HG03521 (cell line): ENCODE measurements around the gene PLXNB1.
"Not testable (repeated sequence)": the region's sequence is repeated elsewhere in the genome, so short reads cannot be mapped to it uniquely, and the experiment has no call there.

ENCODE experiments used
- ATAC-seq: cut with Tn5 transposase; IDR thresholded peaks from one replicate; pipeline ENCODE4 v1.9.1; 2021; ENCODE audit warnings: mild to moderate bottlenecking, moderate library complexity; ENCODE audit not compliant: unreplicated experiment

PLXNB1 gene

GRCh38 chr3:48465531-48466378 lies 35.9 kb upstream of the PLXNB1 start:
- peak; percentile 86 for ATAC-seq

- no peak for ATAC-seq
These were observed 35.3 kb upstream of the PLXNB1 start for GRCh38 chr3:48465237-48465530.

- ATAC-seq = no peak
These were observed 34.9 kb upstream of the PLXNB1 start for GRCh38 chr3:48464713-48465221.

- no peak for ATAC-seq
These were observed 33.8 kb upstream of the PLXNB1 start for GRCh38 chr3:48463703-48464102.

- not testable (repeated sequence) for ATAC-seq
These were observed 31.9 kb upstream of the PLXNB1 start for GRCh38 chr3:48461767-48462166.

GRCh38 chr3:48460517-48460902 lies 30.6 kb upstream of the PLXNB1 start:
- no peak for ATAC-seq

- no peak for ATAC-seq
These were observed 30.1 kb upstream of the PLXNB1 start for GRCh38 chr3:48459773-48460516.

GRCh38 chr3:48459331-48459730 lies 29.4 kb upstream of the PLXNB1 start:
- no peak for ATAC-seq

GRCh38 chr3:48456456-48456855 lies 26.6 kb upstream of the PLXNB1 start:
- no peak for ATAC-seq

GRCh38 chr3:48451270-48451669 lies 21.4 kb upstream of the PLXNB1 start:
- no peak for ATAC-seq

- peak; percentile 86 for ATAC-seq
These were observed 16.7 kb upstream of the PLXNB1 start, which contains the start of gene ATRIP for GRCh38 chr3:48446425-48447193. TSS of gene ATRIP (plus strand) at chr3:48446737. CDS start at chr3:48446846, 109 bp downstream.

- ATAC-seq = no peak
These were observed 16.1 kb upstream of the PLXNB1 start for GRCh38 chr3:48446043-48446424.

GRCh38 chr3:48445277-48445882 lies 15.5 kb upstream of the PLXNB1 start:
- no peak for ATAC-seq

GRCh38 chr3:48441940-48442339 lies 12.1 kb upstream of the PLXNB1 start:
- ATAC-seq = no peak

- ATAC-seq = no peak
These were observed 10.7 kb upstream of the PLXNB1 start for GRCh38 chr3:48440590-48440958.

- peak; percentile 99 for ATAC-seq
These were observed 10.1 kb upstream of the PLXNB1 start, which contains the start of the genes CCDC51 and TMA7 for GRCh38 chr3:48439820-48440589. TSS of gene CCDC51 (minus strand) at chr3:48440119. CDS start at chr3:48435128, 4,991 bp downstream. TSS of gene TMA7 (plus strand) at chr3:48440257. CDS start at chr3:48440297, 40 bp downstream.

GRCh38 chr3:48437812-48438211 lies 7.9 kb upstream of the PLXNB1 start:
- no peak for ATAC-seq

GRCh38 chr3:48436855-48437254 lies 7.0 kb upstream of the PLXNB1 start:
- no peak for ATAC-seq

- ATAC-seq = no peak
These were observed 6.5 kb upstream of the PLXNB1 start for GRCh38 chr3:48436477-48436787.
